ENCODE data around the gene FSTL3. TPM values are rescaled to one million over a fixed set of nuclear protein-coding genes. Genes with fewer than 3 reads are reported as not detected.

FSTL3 gene
- total RNA-seq, 2 donors from 2014 or later, result 9.8 to 14.1 TPM

DNA sequence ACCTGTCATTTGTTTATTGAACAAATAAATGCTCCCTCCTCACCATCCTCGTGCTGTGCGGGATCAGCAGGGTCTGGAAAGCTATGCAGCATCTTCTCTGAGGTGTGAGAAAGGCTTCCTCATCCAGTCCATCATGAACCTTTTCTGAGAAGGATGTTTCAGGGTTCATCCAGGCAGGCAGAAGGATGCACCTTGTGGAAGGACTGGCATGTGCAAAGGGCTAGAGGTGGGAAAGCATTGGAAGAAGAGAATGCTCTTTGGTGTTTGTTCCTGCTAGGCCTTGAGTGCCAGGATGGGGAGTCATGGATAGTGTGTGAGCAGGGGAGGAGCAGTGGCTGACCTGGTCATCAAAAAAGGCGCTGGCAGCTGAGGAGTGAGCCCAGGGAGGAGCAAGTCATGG lies 39.2 kb downstream of the FSTL3 start:
- Histone ChIP-seq H3K36me3 (ENCODE audit: control insufficient read depth, insufficient read depth, low read length) (no peaks in the 10 kb centered on the region), H3K9me3 (ENCODE audit: control insufficient read depth, low read length) (peaks cover 4% of the 10 kb centered on the region), H3K4me3 (ENCODE audit: low read length) (no peak overlapping the region), H3K4me1 (ENCODE audit: control insufficient read depth, insufficient read depth, low read length) (no peaks in the 10 kb centered on the region), H3K27me3 (ENCODE audit: control insufficient read depth, insufficient read depth, low read length, poor library complexity, severe bottlenecking) (no peaks in the 10 kb centered on the region), H3K9ac (ENCODE audit: extremely low read depth, low read length, poor library complexity, severe bottlenecking) (no peak overlapping the region), H3K27ac (ENCODE audit: low read depth, low read length) (no peak overlapping the region)
- TF ChIP-seq, protein P1, sequence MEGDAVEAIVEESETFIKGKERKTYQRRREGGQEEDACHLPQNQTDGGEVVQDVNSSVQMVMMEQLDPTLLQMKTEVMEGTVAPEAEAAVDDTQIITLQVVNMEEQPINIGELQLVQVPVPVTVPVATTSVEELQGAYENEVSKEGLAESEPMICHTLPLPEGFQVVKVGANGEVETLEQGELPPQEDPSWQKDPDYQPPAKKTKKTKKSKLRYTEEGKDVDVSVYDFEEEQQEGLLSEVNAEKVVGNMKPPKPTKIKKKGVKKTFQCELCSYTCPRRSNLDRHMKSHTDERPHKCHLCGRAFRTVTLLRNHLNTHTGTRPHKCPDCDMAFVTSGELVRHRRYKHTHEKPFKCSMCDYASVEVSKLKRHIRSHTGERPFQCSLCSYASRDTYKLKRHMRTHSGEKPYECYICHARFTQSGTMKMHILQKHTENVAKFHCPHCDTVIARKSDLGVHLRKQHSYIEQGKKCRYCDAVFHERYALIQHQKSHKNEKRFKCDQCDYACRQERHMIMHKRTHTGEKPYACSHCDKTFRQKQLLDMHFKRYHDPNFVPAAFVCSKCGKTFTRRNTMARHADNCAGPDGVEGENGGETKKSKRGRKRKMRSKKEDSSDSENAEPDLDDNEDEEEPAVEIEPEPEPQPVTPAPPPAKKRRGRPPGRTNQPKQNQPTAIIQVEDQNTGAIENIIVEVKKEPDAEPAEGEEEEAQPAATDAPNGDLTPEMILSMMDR (conservative IDR thresholded peaks at IDR 0.05), result no peak
- 89 to 95% methylated on average over 1 to 3 of the region's 3 CpGs for WGBS, 2 experiments (ENCODE audit: insufficient coverage in 1 of 2, insufficient read length in 1 of 2)
- no peak overlapping the region for H3K4me3 Mint-ChIP-seq
- DNase-seq, result no peak
- H3K27ac Mint-ChIP-seq, result no peak overlapping the region
- peaks cover 2% of the 10 kb centered on the region for H3K27me3 Mint-ChIP-seq (ENCODE audit: insufficient read depth)
- peaks cover 8% of the 10 kb centered on the region for H3K36me3 Mint-ChIP-seq (ENCODE audit: low read depth)
- H3K9me3 Mint-ChIP-seq, result peaks cover 12% of the 10 kb centered on the region
- peaks cover 10% of the 10 kb centered on the region for H3K4me1 Mint-ChIP-seq

DNA sequence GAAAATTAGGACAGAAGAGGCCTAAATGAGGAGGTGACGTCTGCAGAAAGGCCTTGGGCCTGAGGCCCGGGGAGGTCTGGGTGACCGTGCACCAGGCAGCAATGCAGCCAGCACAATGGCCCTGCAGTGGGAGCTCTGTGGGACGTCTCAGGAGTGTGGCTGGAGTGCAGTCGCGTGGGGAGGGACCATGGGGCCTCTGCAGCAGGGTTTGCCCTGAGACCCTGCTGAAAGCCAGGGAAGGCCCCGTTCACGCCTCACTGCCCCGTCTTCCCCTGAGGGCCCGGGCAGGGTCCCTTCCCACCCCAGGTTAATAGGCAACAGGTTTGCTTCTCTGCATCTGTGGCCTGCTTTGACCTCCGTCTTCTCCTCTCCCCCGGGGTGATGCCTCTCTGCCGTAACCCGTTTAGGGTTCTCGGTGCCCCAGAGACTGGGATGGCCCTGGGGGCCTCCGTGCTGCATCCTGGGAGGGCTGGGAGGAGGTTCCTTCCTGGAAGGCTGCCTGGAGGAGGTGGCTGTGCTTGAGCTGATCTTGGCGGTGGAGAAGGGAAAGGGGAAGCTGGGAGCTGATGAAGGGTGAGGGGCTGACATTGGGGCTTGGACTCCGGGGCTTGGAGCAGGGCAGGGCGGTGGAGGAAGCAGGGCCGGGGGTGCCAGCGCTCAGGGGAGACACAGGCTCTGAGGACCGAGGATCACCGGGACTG lies 42.2 kb downstream of the FSTL3 start:
- Mint-ChIP-seq H3K9me3 (peaks cover 12% of the 10 kb centered on the region), H3K36me3 (ENCODE audit: low read depth) (peaks cover 8% of the 10 kb centered on the region), H3K27me3 (ENCODE audit: insufficient read depth) (peaks cover 2% of the 10 kb centered on the region), H3K27ac (no peak overlapping the region), H3K4me1 (peaks cover 1% of the 10 kb centered on the region), H3K4me3 (no peak overlapping the region)
- Histone ChIP-seq H3K27me3 (ENCODE audit: control insufficient read depth, insufficient read depth, low read length, poor library complexity, severe bottlenecking) (no peaks in the 10 kb centered on the region), H3K36me3 (ENCODE audit: control insufficient read depth, insufficient read depth, low read length) (no peaks in the 10 kb centered on the region), H3K4me1 (ENCODE audit: control insufficient read depth, insufficient read depth, low read length) (no peaks in the 10 kb centered on the region), H3K9me3 (ENCODE audit: control insufficient read depth, low read length) (peaks cover 4% of the 10 kb centered on the region), H3K9ac (ENCODE audit: extremely low read depth, low read length, poor library complexity, severe bottlenecking) (no peak overlapping the region), H3K4me3 (ENCODE audit: low read length) (no peak overlapping the region), H3K27ac (ENCODE audit: low read depth, low read length) (peak overlapping the region; percentile 78)
- WGBS, 2 experiments (ENCODE audit: insufficient coverage in 1 of 2, insufficient read length in 1 of 2), result 73 to 87% methylated on average over 16 to 23 of the region's 23 CpGs
- TF ChIP-seq, protein P1 (conservative IDR thresholded peaks at IDR 0.05), result no peak
- DNase-seq, result no peak

GRCh38 chr19:718991-719512 lies 42.9 kb downstream of the FSTL3 start:
- Histone ChIP-seq H3K4me1 (ENCODE audit: control insufficient read depth, insufficient read depth, low read length) (no peaks in the 10 kb centered on the region), H3K9ac (ENCODE audit: extremely low read depth, low read length, poor library complexity, severe bottlenecking) (no peak overlapping the region), H3K36me3 (ENCODE audit: control insufficient read depth, insufficient read depth, low read length) (no peaks in the 10 kb centered on the region), H3K27ac (ENCODE audit: low read depth, low read length) (peak overlapping the region; percentile 78), H3K27me3 (ENCODE audit: control insufficient read depth, insufficient read depth, low read length, poor library complexity, severe bottlenecking) (no peaks in the 10 kb centered on the region), H3K9me3 (ENCODE audit: control insufficient read depth, low read length) (peaks cover 4% of the 10 kb centered on the region), H3K4me3 (ENCODE audit: low read length) (no peak overlapping the region)
- Mint-ChIP-seq H3K27ac (no peak overlapping the region), H3K36me3 (ENCODE audit: low read depth) (peaks cover 8% of the 10 kb centered on the region), H3K9me3 (peaks cover 12% of the 10 kb centered on the region), H3K27me3 (ENCODE audit: insufficient read depth) (peaks cover 2% of the 10 kb centered on the region), H3K4me1 (peaks cover 1% of the 10 kb centered on the region), H3K4me3 (no peak overlapping the region)
- TF ChIP-seq, protein P1 (conservative IDR thresholded peaks at IDR 0.05), result no peak
- 91 to 93% methylated on average over 29 to 54 of the region's 54 CpGs for WGBS, 2 experiments (ENCODE audit: insufficient coverage in 1 of 2, insufficient read length in 1 of 2)
- DNase-seq, result no peak

All from endodermal cell (in vitro differentiated cells).